Naive thymus-derived CD8-positive, alpha-beta T cell (primary cell): Measurements from ENCODE around the gene EIF4G2. TPM values are rescaled to one million over a fixed set of nuclear protein-coding genes. Genes with fewer than 3 reads are reported as not detected.
A peak's percentile ranks its signal among the peaks of the same experiment; 100 is the strongest.

Experiments
- ATAC-seq, 2 donors: fragments of 150-1000 bp; cut with Tn5 transposase in 1 of 2; sonication (Bioruptor Pico), chemical (Tn5 transposase) in 1 of 2; 1 replicate in 1 of 2; 2 replicates in 1 of 2; pipeline ENCODE4 v1.10.0; 2021; ENCODE audit warnings: mild to moderate bottlenecking in 2 of 2, moderate library complexity in 2 of 2
- POLR2A ChIA-PET: fragments of 350-600 bp; sonication (Branson Sonifier 250); formaldehyde crosslinking; loops from one replicate; lab custom pipeline; 2021; ENCODE audit warnings: antibody characterized with exemption; lab: Charles Lee
- DNase-seq, 10 donors: peaks; one replicate each; pipeline versions ENCODE4 v3.0.0 to v3.0.0-alpha.2; 2020 to 2022
- H3K27ac Mint-ChIP-seq, 10 donors: one replicate each; pipeline ENCODE4 v1.8.0; 2020 to 2022; ENCODE audit warnings: mild to moderate bottlenecking in 10 of 10, mixed read lengths in 10 of 10, moderate library complexity in 4 of 10, inconsistent platforms in 1 of 10
- H3K27me3 Mint-ChIP-seq, 5 donors: one replicate each; pipeline ENCODE4 v1.8.0; 2021 to 2022; ENCODE audit warnings: mixed read lengths in 5 of 5
- H3K36me3 Mint-ChIP-seq, 3 donors: one replicate each; pipeline ENCODE4 v1.8.0; 2020 to 2022; ENCODE audit warnings: mixed read lengths in 3 of 3, mild to moderate bottlenecking in 2 of 3, inconsistent platforms in 1 of 3
- H3K4me1 Mint-ChIP-seq, 4 donors: one replicate each; pipeline ENCODE4 v1.8.0; 2021 to 2022; ENCODE audit warnings: mixed read lengths in 4 of 4
- H3K4me3 Mint-ChIP-seq, 10 donors: one replicate each; pipeline ENCODE4 v1.8.0; 2020 to 2022; ENCODE audit warnings: mild to moderate bottlenecking in 10 of 10, mixed read lengths in 10 of 10, moderate library complexity in 6 of 10, inconsistent platforms in 1 of 10
- H3K9me3 Mint-ChIP-seq, 9 donors: one replicate each; pipeline ENCODE4 v1.8.0; 2020 to 2022; ENCODE audit warnings: mixed read lengths in 9 of 9, mild to moderate bottlenecking in 3 of 9, inconsistent platforms in 1 of 9, moderate library complexity in 1 of 9
- polyA plus RNA-seq, 3 donors: library from polyadenylated mRNA; unstranded; fragments of 300-500 nt; fragmentation: Illumina TruSeq; gene quantifications; one replicate each; pipeline ENCODE4 v1.2.3, GENCODE V29; 2021
- total RNA-seq, 8 experiments: library from RNA in 2 of 8; stranded (reverse) in 2 of 8; gene quantifications; one replicate each; pipeline ENCODE4 v1.2.3 and lab custom pipeline; 2021 to 2026

Gene EIF4G2
- total and polyA plus RNA-seq, 5 experiments from 2014 or later = 315 to 638 (median 425) TPM

DNA sequence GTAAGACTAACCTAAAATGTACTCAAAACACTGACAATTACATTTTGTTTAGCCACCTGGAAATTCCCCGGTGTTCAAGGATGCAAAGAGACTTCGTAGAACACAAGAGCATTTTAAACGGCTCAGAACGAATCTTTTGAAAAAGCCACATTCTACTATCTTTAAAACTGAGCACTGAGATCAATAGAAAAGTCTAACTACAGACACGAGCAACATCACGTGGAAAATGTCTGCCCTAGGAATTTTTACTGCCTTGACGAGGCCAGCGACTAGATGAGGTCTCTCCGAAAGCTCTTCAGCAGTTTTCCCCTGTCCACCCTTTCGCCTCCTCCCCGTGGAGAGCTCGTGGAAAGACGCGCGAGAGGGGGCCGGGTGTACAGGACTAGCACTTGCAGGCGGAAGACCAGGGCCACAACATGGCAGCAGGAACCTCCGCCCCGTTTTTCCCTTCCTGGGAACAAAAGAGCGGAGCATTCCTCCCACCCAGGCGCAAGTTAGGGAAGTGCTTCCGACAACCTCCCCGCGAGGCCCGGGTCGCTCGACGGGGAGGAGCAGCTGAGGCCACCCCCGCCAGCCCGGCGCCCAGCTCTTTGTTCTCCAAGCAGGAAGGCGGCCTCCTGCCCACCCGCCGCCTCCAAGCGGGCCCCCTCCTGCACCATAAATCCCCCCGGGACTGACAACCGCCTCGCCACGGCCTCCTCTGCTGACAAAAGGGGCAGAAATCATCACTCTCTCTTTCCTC lies 1.1 kb downstream of the EIF4G2 start:
- Mint-ChIP-seq H3K4me1 (peaks cover 26 to 60% (median 49%) of the 10 kb centered on the region in 4 donors), H3K36me3 (peaks cover 7 to 53% (median 38%) of the 10 kb centered on the region in 3 donors), H3K4me3 (peak overlapping the region; percentile 94 to 99 (median 97)), H3K27me3 (no peaks in the 10 kb centered on the region), H3K9me3 (no peaks in the 10 kb centered on the region), H3K27ac (peak overlapping the region; percentile 96 to 100 (median 99))
- peak in 9 of 10 donors; percentile 19 to 72 (median 51) for DNase-seq
- POLR2A ChIA-PET = interaction anchor here (0.6 to 9.6 kb wide), 16 partner anchors 9 to 1234 kb away, joined by 3 to 430 read pairs (median 13); partner anchors contain the start of genes CTR9, RNF141, USP47 and WEE1
- peak in 1 of 2 donors; percentile 6 for ATAC-seq

GRCh38 chr11:10806206-10806605 lies 2.5 kb downstream of the EIF4G2 start:
- H3K9me3 Mint-ChIP-seq = no peaks in the 10 kb centered on the region
- peak overlapping the region; percentile 47 to 99 (median 97) for H3K4me3 Mint-ChIP-seq
- no peak for ATAC-seq
- H3K27ac Mint-ChIP-seq = peak overlapping the region; percentile 5 to 100 (median 98)
- DNase-seq = no peak
- H3K27me3 Mint-ChIP-seq = no peaks in the 10 kb centered on the region
- POLR2A ChIA-PET = interaction anchor here (0.9 to 9.6 kb wide), 4 partner anchors 14 to 55 kb away, joined by 3 to 430 read pairs (median 4); partner anchors contain the start of gene ZBED5
- H3K4me1 Mint-ChIP-seq = peaks cover 33 to 68% (median 61%) of the 10 kb centered on the region in 4 donors
- peaks cover 13 to 67% (median 47%) of the 10 kb centered on the region in 3 donors for H3K36me3 Mint-ChIP-seq

DNA sequence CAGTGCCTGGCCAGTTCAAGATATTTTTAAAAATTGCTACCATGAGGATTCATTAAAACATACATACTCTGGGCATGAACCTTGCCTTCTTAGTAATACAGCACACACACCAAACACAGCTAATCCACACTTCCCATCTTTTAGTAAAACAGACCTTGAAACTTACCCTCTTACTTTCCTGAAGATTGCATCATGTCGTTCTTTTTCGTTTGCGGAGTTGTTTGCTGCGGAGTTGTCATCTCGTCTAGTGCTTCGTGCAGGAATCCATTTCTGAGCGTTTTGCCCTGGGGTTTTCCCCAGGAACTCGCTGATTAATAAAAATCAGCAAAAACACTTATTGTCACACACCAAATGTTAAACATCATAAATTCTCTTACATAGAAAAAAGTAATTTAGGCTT lies 3.0 kb downstream of the EIF4G2 start:
- no peak for DNase-seq
- POLR2A ChIA-PET = interaction anchor here (0.7 to 9.6 kb wide), 5 partner anchors 12 to 1432 kb away, joined by 3 to 430 read pairs (median 4); partner anchors contain the start of gene ZBED5
- peak overlapping the region in 9 of 10 donors; percentile 5 to 96 (median 83) for H3K27ac Mint-ChIP-seq

GRCh38 chr11:10803676-10804075 lies 5.0 kb downstream of the EIF4G2 start:
- peaks cover 22 to 93% (median 71%) of the 10 kb centered on the region in 3 donors for H3K36me3 Mint-ChIP-seq
- DNase-seq (no peak), ATAC-seq (no peak)
- no peaks in the 10 kb centered on the region for H3K27me3 Mint-ChIP-seq
- H3K9me3 Mint-ChIP-seq = no peaks in the 10 kb centered on the region
- H3K27ac Mint-ChIP-seq = peak overlapping the region in 7 of 10 donors; percentile 14 to 96 (median 72)
- H3K4me1 Mint-ChIP-seq = peaks cover 40 to 80% (median 79%) of the 10 kb centered on the region in 4 donors
- H3K4me3 Mint-ChIP-seq = peak overlapping the region in 6 of 10 donors; percentile 1 to 66 (median 18)
- POLR2A ChIA-PET = interaction anchor here (0.6 to 9.6 kb wide), 3 partner anchors 29 to 53 kb away, joined by 3 to 430 read pairs (median 3); partner anchors contain the start of genes CTR9 and ZBED5

More for the DNA sequence above, 3.0 kb downstream of the EIF4G2 start:
- H3K9me3 Mint-ChIP-seq = no peaks in the 10 kb centered on the region
- H3K27me3 Mint-ChIP-seq = no peaks in the 10 kb centered on the region
- ATAC-seq = no peak
- peaks cover 13 to 72% (median 52%) of the 10 kb centered on the region in 3 donors for H3K36me3 Mint-ChIP-seq
- H3K4me3 Mint-ChIP-seq = peak overlapping the region; percentile 26 to 98 (median 84)
- H3K4me1 Mint-ChIP-seq = peaks cover 33 to 73% (median 66%) of the 10 kb centered on the region in 4 donors

GRCh38 chr11:10800292-10800691 lies 8.4 kb downstream of the EIF4G2 start:
- H3K9me3 Mint-ChIP-seq = no peaks in the 10 kb centered on the region
- peak overlapping the region in 8 of 10 donors; percentile 7 to 77 (median 50) for H3K4me3 Mint-ChIP-seq
- DNase-seq (peak in 2 of 10 donors; percentile 29 to 31), ATAC-seq (peak; percentile 31 to 67)
- H3K27ac Mint-ChIP-seq = peak overlapping the region; percentile 53 to 87 (median 80)
- peaks cover 22 to 97% (median 59%) of the 10 kb centered on the region in 3 donors for H3K36me3 Mint-ChIP-seq
- POLR2A ChIA-PET = interaction anchor here (0.5 to 6.3 kb wide), 3 partner anchors 9 to 58 kb away, joined by 4 to 62 read pairs (median 13); partner anchors contain the start of genes EIF4G2 and ZBED5
- H3K27me3 Mint-ChIP-seq = no peaks in the 10 kb centered on the region
- H3K4me1 Mint-ChIP-seq = peaks cover 33 to 79% (median 75%) of the 10 kb centered on the region in 4 donors

GRCh38 chr11:10798330-10798928 lies 10.3 kb downstream of the EIF4G2 start:
- Mint-ChIP-seq H3K4me1 (peaks cover 29 to 68% (median 64%) of the 10 kb centered on the region in 4 donors), H3K27me3 (no peaks in the 10 kb centered on the region), H3K4me3 (peak overlapping the region in 3 of 10 donors; percentile 33 to 43 (median 40)), H3K9me3 (no peaks in the 10 kb centered on the region), H3K27ac (peak overlapping the region in 8 of 10 donors; percentile 3 to 81 (median 67)), H3K36me3 (peaks cover 15 to 86% (median 46%) of the 10 kb centered on the region in 3 donors)
- DNase-seq = no peak
- POLR2A ChIA-PET = interaction anchor here (0.7 to 6.3 kb wide), 3 partner anchors 10 to 60 kb away, joined by 6 to 62 read pairs (median 13); partner anchors contain the start of genes EIF4G2 and ZBED5
- no peak for ATAC-seq

GRCh38 chr11:10797531-10797930 lies 11.2 kb downstream of the EIF4G2 start:
- DNase-seq (no peak), ATAC-seq (no peak)
- POLR2A ChIA-PET = interaction anchor here (0.6 to 6.3 kb wide), 2 partner anchors 11 to 1485 kb away, joined by 6 to 62 read pairs; partner anchors contain the start of gene EIF4G2
- Mint-ChIP-seq H3K36me3 (peaks cover 15 to 78% (median 44%) of the 10 kb centered on the region in 3 donors), H3K9me3 (no peaks in the 10 kb centered on the region), H3K4me1 (peaks cover 31 to 74% (median 65%) of the 10 kb centered on the region in 4 donors), H3K27me3 (peaks cover 0 to 7% (median 4%) of the 10 kb centered on the region in 5 donors), H3K27ac (peak overlapping the region in 5 of 10 donors; percentile 12 to 66 (median 44)), H3K4me3 (no peak overlapping the region)

GRCh38 chr11:10797001-10797400 lies 11.7 kb downstream of the EIF4G2 start:
- H3K36me3 Mint-ChIP-seq = peaks cover 15 to 72% (median 42%) of the 10 kb centered on the region in 3 donors
- no peaks in the 10 kb centered on the region for H3K9me3 Mint-ChIP-seq
- POLR2A ChIA-PET = interaction anchor here (6.3 kb wide), 1 partner anchor 12 kb away, joined by 62 read pairs; the partner anchor contains the start of gene EIF4G2
- peak overlapping the region in 7 of 10 donors; percentile 12 to 69 (median 44) for H3K27ac Mint-ChIP-seq
- H3K4me1 Mint-ChIP-seq = peaks cover 33 to 73% (median 67%) of the 10 kb centered on the region in 4 donors
- peak in 1 of 10 donors; percentile 24 for DNase-seq
- H3K27me3 Mint-ChIP-seq = peaks cover 0 to 12% (median 4%) of the 10 kb centered on the region in 5 donors
- ATAC-seq = no peak
- no peak overlapping the region for H3K4me3 Mint-ChIP-seq

DNA sequence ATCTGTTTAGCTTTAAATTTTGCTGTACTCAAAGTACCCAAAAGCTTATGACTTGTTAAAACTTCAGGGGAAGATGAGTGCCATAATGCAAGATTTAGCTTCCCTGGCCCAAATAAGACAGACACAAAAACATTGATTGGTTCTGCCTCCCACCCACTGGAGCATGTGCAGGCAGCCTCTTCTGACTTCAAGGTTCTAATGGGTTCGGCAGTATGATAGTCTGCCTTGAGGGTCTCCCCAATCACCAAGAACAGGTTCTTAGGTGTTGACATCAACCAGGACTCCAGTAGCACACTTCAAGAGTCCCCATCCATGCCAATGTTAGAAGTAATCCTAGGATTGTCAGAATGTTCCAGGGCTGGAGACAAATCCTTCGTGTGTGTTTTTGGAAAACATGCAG lies 12.5 kb downstream of the EIF4G2 start:
- H3K27ac Mint-ChIP-seq = peak overlapping the region in 5 of 10 donors; percentile 8 to 85 (median 17)
- peak overlapping the region in 1 of 10 donors; percentile 43 for H3K4me3 Mint-ChIP-seq
- H3K27me3 Mint-ChIP-seq = peaks cover 0 to 20% (median 4%) of the 10 kb centered on the region in 5 donors
- ATAC-seq (no peak), DNase-seq (no peak)
- H3K36me3 Mint-ChIP-seq = peaks cover 9 to 64% (median 35%) of the 10 kb centered on the region in 3 donors
- POLR2A ChIA-PET = interaction anchor here (0.7 to 6.3 kb wide), 3 partner anchors 13 to 222 kb away, joined by 3 to 62 read pairs (median 4); partner anchors contain the start of gene EIF4G2
- no peaks in the 10 kb centered on the region for H3K9me3 Mint-ChIP-seq
- peaks cover 27 to 65% (median 59%) of the 10 kb centered on the region in 4 donors for H3K4me1 Mint-ChIP-seq

DNA sequence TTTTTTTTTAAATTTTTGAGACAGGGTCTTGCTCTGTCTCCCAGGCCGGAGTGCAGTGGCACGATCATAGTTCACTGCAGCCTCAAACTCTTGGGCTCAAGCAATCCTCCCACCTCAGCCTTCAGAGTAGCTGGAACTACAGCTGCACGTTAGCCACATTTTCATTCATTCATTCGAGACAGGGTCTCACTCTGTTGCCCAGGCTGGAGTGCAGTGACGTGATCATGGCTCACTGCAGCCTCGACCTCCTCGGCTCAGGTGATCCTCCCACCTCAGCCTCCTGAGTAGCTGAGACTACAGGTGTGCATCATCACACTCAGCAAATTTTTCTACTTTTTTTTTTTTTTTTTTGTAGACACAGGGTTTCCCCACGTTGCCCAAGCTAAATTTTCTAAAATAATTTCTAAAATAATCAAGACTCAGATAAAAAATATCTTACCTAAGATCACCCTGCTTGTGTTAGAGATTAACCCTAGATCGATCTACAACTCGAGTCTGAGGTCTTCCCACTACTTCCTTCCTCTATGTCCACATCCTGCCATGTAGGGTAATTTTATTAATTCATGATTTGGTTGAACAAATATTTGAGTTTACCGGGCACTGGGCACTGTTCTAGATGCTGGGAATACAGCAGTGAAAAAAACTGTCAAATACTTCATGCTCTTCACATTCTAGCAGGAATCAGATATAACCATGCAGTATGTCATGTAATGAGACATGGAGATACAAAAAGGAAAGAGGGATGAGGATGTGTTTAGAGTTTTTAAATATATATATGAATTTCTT lies 15.1 kb downstream of the EIF4G2 start:
- POLR2A ChIA-PET = interaction anchor here (0.6 to 3.1 kb wide), 9 partner anchors 9 to 363 kb away, joined by 3 to 22 read pairs (median 4); partner anchors contain the start of genes EIF4G2 and ZBED5
- peaks cover 14 to 40% (median 35%) of the 10 kb centered on the region in 4 donors for H3K4me1 Mint-ChIP-seq
- H3K27me3 Mint-ChIP-seq = peaks cover 0 to 22% (median 6%) of the 10 kb centered on the region in 5 donors
- peaks cover 0 to 39% (median 11%) of the 10 kb centered on the region in 3 donors for H3K36me3 Mint-ChIP-seq
- DNase-seq (no peak), ATAC-seq (no peak)
- peak overlapping the region in 3 of 10 donors; percentile 4 to 59 (median 28) for H3K27ac Mint-ChIP-seq
- no peaks in the 10 kb centered on the region for H3K9me3 Mint-ChIP-seq
- peak overlapping the region in 1 of 10 donors; percentile 8 for H3K4me3 Mint-ChIP-seq
